ENCODE results near the gene ANKRD44.

DNA sequence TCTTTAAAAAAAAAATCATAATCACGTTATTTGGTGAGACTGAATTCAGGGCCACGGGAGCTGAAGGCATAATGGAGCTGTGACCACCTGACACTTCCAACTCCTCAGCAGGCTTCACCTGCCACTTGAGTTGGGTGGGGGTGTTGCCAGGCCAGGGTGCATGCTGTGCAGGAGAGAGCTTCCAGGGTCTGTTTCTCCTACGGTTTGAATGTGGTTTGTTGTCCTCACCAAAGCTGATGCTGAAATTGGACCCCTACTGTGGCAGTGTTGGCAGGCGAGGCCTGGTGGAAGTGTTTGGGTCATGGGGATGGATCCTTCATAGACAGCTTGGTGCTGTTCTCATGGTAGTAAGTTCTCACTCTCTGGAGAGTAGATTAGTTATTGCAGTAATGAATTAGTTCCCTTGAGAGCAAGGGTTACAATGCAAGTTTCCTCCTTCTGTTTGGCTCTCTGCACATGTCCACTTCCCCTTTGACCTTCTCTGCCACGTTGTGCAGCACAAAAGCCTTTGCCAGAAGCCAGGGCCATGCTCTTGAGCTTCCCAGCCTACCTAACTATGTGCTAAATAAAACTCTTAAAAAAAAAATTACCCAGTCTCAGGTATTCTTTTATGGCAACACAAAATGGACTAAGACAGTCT, 38.3 kb upstream of the ANKRD44 start:
- TF ChIP-seq, protein P1, sequence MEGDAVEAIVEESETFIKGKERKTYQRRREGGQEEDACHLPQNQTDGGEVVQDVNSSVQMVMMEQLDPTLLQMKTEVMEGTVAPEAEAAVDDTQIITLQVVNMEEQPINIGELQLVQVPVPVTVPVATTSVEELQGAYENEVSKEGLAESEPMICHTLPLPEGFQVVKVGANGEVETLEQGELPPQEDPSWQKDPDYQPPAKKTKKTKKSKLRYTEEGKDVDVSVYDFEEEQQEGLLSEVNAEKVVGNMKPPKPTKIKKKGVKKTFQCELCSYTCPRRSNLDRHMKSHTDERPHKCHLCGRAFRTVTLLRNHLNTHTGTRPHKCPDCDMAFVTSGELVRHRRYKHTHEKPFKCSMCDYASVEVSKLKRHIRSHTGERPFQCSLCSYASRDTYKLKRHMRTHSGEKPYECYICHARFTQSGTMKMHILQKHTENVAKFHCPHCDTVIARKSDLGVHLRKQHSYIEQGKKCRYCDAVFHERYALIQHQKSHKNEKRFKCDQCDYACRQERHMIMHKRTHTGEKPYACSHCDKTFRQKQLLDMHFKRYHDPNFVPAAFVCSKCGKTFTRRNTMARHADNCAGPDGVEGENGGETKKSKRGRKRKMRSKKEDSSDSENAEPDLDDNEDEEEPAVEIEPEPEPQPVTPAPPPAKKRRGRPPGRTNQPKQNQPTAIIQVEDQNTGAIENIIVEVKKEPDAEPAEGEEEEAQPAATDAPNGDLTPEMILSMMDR (IDR thresholded peaks at IDR 0.05; ENCODE audit: borderline replicate concordance, extremely low read depth, low read length, poor library complexity, severe bottlenecking): no peak
- no peak for TF ChIP-seq EZH2 (IDR thresholded peaks at IDR 0.05; ENCODE audit: borderline replicate concordance, low read depth, low read length, severe bottlenecking)
